ENCODE data around the gene METRNL.

Gene METRNL

GRCh38 chr17:83087788-83088360 is 8.5 kb downstream of the METRNL start:
- Mint-ChIP-seq H3K4me1 (peaks cover 26% of the 10 kb centered on the region), H3K4me3 (no peak overlapping the region), H3K9me3 (no peaks in the 10 kb centered on the region), H3K36me3 (ENCODE audit: insufficient read depth) (peaks cover 47% of the 10 kb centered on the region), H3K27me3 (no peaks in the 10 kb centered on the region), H3K27ac (ENCODE audit: low read depth) (peak overlapping the region; percentile 61)
- no peak for ATAC-seq (replicated peaks; ENCODE audit: extremely low read depth, poor library complexity, severe bottlenecking)
- no peak for DNase-seq (ENCODE audit: low spot score in 2 of 2)

GRCh38 chr17:83088451-83088850 is 9.0 kb downstream of the METRNL start:
- peaks cover 20% of the 10 kb centered on the region for H3K4me1 Mint-ChIP-seq
- H3K4me3 Mint-ChIP-seq = no peak overlapping the region
- peak overlapping the region; percentile 61 for H3K27ac Mint-ChIP-seq (ENCODE audit: low read depth)
- H3K9me3 Mint-ChIP-seq = no peaks in the 10 kb centered on the region
- ATAC-seq (replicated peaks; ENCODE audit: extremely low read depth, poor library complexity, severe bottlenecking) = no peak
- H3K36me3 Mint-ChIP-seq (ENCODE audit: insufficient read depth) = peaks cover 48% of the 10 kb centered on the region
- no peak for DNase-seq (ENCODE audit: low spot score in 2 of 2)
- H3K27me3 Mint-ChIP-seq = no peaks in the 10 kb centered on the region

- Mint-ChIP-seq H3K9me3 (no peaks in the 10 kb centered on the region), H3K27me3 (no peaks in the 10 kb centered on the region), H3K27ac (ENCODE audit: low read depth) (peak overlapping the region; percentile 53), H3K36me3 (ENCODE audit: insufficient read depth) (peaks cover 49% of the 10 kb centered on the region), H3K4me3 (no peak overlapping the region), H3K4me1 (peaks cover 16% of the 10 kb centered on the region)
- ATAC-seq (replicated peaks; ENCODE audit: extremely low read depth, poor library complexity, severe bottlenecking) = no peak
- DNase-seq (ENCODE audit: low spot score in 2 of 2) = no peak
Observed at GRCh38 chr17:83088909-83089308, 9.5 kb downstream of the METRNL start.

GRCh38 chr17:83089328-83090132 is 10.1 kb downstream of the METRNL start:
- Mint-ChIP-seq H3K9me3 (no peaks in the 10 kb centered on the region), H3K4me3 (no peak overlapping the region)

GRCh38 chr17:83090444-83091256 is 11.2 kb downstream of the METRNL start:
- no peak for DNase-seq (ENCODE audit: low spot score in 2 of 2)
- Mint-ChIP-seq H3K9me3 (no peaks in the 10 kb centered on the region), H3K27me3 (no peaks in the 10 kb centered on the region), H3K4me3 (peak overlapping the region; percentile 18), H3K36me3 (ENCODE audit: insufficient read depth) (peaks cover 54% of the 10 kb centered on the region), H3K27ac (ENCODE audit: low read depth) (peak overlapping the region; percentile 67), H3K4me1 (peaks cover 5% of the 10 kb centered on the region)
- no peak for ATAC-seq (replicated peaks; ENCODE audit: extremely low read depth, poor library complexity, severe bottlenecking)

More at GRCh38 chr17:83089328-83090132, 10.1 kb downstream of the METRNL start:
- no peak for DNase-seq (ENCODE audit: low spot score in 2 of 2)
- Mint-ChIP-seq H3K36me3 (ENCODE audit: insufficient read depth) (peaks cover 50% of the 10 kb centered on the region), H3K27me3 (no peaks in the 10 kb centered on the region), H3K4me1 (peaks cover 10% of the 10 kb centered on the region), H3K27ac (ENCODE audit: low read depth) (peak overlapping the region; percentile 53)
- ATAC-seq (replicated peaks; ENCODE audit: extremely low read depth, poor library complexity, severe bottlenecking) = peak; percentile 30

- ATAC-seq (replicated peaks; ENCODE audit: extremely low read depth, poor library complexity, severe bottlenecking) (no peak), DNase-seq (ENCODE audit: low spot score in 2 of 2) (no peak)
- H3K4me3 Mint-ChIP-seq = peak overlapping the region; percentile 38
- peaks cover 5% of the 10 kb centered on the region for H3K4me1 Mint-ChIP-seq
- H3K36me3 Mint-ChIP-seq (ENCODE audit: insufficient read depth) = peaks cover 52% of the 10 kb centered on the region
- H3K27me3 Mint-ChIP-seq = no peaks in the 10 kb centered on the region
- peak overlapping the region; percentile 72 for H3K27ac Mint-ChIP-seq (ENCODE audit: low read depth)
- H3K9me3 Mint-ChIP-seq = no peaks in the 10 kb centered on the region
Observed at GRCh38 chr17:83091257-83092141, 12.1 kb downstream of the METRNL start.

- Mint-ChIP-seq H3K9me3 (no peaks in the 10 kb centered on the region), H3K4me3 (peak overlapping the region; percentile 38), H3K27me3 (no peaks in the 10 kb centered on the region), H3K27ac (ENCODE audit: low read depth) (peak overlapping the region; percentile 72), H3K4me1 (peaks cover 5% of the 10 kb centered on the region), H3K36me3 (ENCODE audit: insufficient read depth) (peaks cover 46% of the 10 kb centered on the region)
- ATAC-seq (replicated peaks; ENCODE audit: extremely low read depth, poor library complexity, severe bottlenecking) = no peak
- DNase-seq (ENCODE audit: low spot score in 2 of 2) = no peak
Observed at GRCh38 chr17:83092186-83092585, 12.8 kb downstream of the METRNL start.

- DNase-seq (ENCODE audit: low spot score in 2 of 2) (no peak), ATAC-seq (replicated peaks; ENCODE audit: extremely low read depth, poor library complexity, severe bottlenecking) (no peak)
- H3K9me3 Mint-ChIP-seq = no peaks in the 10 kb centered on the region
- H3K27me3 Mint-ChIP-seq = no peaks in the 10 kb centered on the region
- H3K4me1 Mint-ChIP-seq = peaks cover 5% of the 10 kb centered on the region
- no peak overlapping the region for H3K27ac Mint-ChIP-seq (ENCODE audit: low read depth)
- peaks cover 46% of the 10 kb centered on the region for H3K36me3 Mint-ChIP-seq (ENCODE audit: insufficient read depth)
- no peak overlapping the region for H3K4me3 Mint-ChIP-seq
Observed at GRCh38 chr17:83092931-83093330, 13.5 kb downstream of the METRNL start.

- ATAC-seq (replicated peaks; ENCODE audit: extremely low read depth, poor library complexity, severe bottlenecking) (no peak), DNase-seq (ENCODE audit: low spot score in 2 of 2) (no peak)
- Mint-ChIP-seq H3K9me3 (no peaks in the 10 kb centered on the region), H3K27ac (ENCODE audit: low read depth) (peak overlapping the region; percentile 46), H3K36me3 (ENCODE audit: insufficient read depth) (peaks cover 47% of the 10 kb centered on the region), H3K4me3 (no peak overlapping the region), H3K4me1 (peaks cover 5% of the 10 kb centered on the region), H3K27me3 (no peaks in the 10 kb centered on the region)
Observed at GRCh38 chr17:83093506-83093905, 14.1 kb downstream of the METRNL start.

- H3K27ac Mint-ChIP-seq (ENCODE audit: low read depth) = peak overlapping the region; percentile 46
Observed at GRCh38 chr17:83094291-83094690, 14.9 kb downstream of the METRNL start.

GRCh38 chr17:83095016-83095415 is 15.6 kb downstream of the METRNL start:
- H3K9me3 Mint-ChIP-seq = no peaks in the 10 kb centered on the region
- peaks cover 9% of the 10 kb centered on the region for H3K27me3 Mint-ChIP-seq
- no peak overlapping the region for H3K27ac Mint-ChIP-seq (ENCODE audit: low read depth)
- ATAC-seq (replicated peaks; ENCODE audit: extremely low read depth, poor library complexity, severe bottlenecking) (no peak), DNase-seq (ENCODE audit: low spot score in 2 of 2) (no peak)
- H3K4me3 Mint-ChIP-seq = no peak overlapping the region
- H3K36me3 Mint-ChIP-seq (ENCODE audit: insufficient read depth) = peaks cover 40% of the 10 kb centered on the region
- peaks cover 5% of the 10 kb centered on the region for H3K4me1 Mint-ChIP-seq

More at GRCh38 chr17:83094291-83094690, 14.9 kb downstream of the METRNL start:
- DNase-seq (ENCODE audit: low spot score in 2 of 2) = no peak
- peaks cover 5% of the 10 kb centered on the region for H3K4me1 Mint-ChIP-seq
- ATAC-seq (replicated peaks; ENCODE audit: extremely low read depth, poor library complexity, severe bottlenecking) = no peak
- H3K4me3 Mint-ChIP-seq = no peak overlapping the region
- peaks cover 43% of the 10 kb centered on the region for H3K36me3 Mint-ChIP-seq (ENCODE audit: insufficient read depth)
- H3K27me3 Mint-ChIP-seq = peaks cover 2% of the 10 kb centered on the region
- no peaks in the 10 kb centered on the region for H3K9me3 Mint-ChIP-seq
